Suppressor macrophage treated with lipopolysaccharide for 4 hours (primary cell): ENCODE measurements around the gene DNAJB8.

Source experiments
- DNase-seq: peaks from one replicate; pipeline ENCODE4 v3.0.0-alpha.2; 2020

Gene DNAJB8

GRCh38 chr3:128442949-128443348, 23.7 kb downstream of the DNAJB8 start:
- DNase-seq = no peak

GRCh38 chr3:128442070-128442469, 24.6 kb downstream of the DNAJB8 start:
- no peak for DNase-seq

- DNase-seq = no peak
Observed at GRCh38 chr3:128439226-128439625, 27.5 kb downstream of the DNAJB8 start.

GRCh38 chr3:128438488-128439072, 28.1 kb downstream of the DNAJB8 start:
- DNase-seq = no peak

- DNase-seq = no peak
Observed at GRCh38 chr3:128436214-128436613, 30.5 kb downstream of the DNAJB8 start.

GRCh38 chr3:128435561-128435960, 31.1 kb downstream of the DNAJB8 start:
- no peak for DNase-seq

GRCh38 chr3:128435058-128435457, 31.6 kb downstream of the DNAJB8 start:
- no peak for DNase-seq

- DNase-seq = no peak
Observed at GRCh38 chr3:128434524-128434923, 32.2 kb downstream of the DNAJB8 start.

- no peak for DNase-seq
Observed at GRCh38 chr3:128433837-128434165, 32.9 kb downstream of the DNAJB8 start.

GRCh38 chr3:128432971-128433836, 33.5 kb downstream of the DNAJB8 start:
- no peak for DNase-seq

GRCh38 chr3:128432301-128432970, 34.3 kb downstream of the DNAJB8 start:
- DNase-seq = no peak

- no peak for DNase-seq
Observed at GRCh38 chr3:128431803-128432300, 34.8 kb downstream of the DNAJB8 start.

GRCh38 chr3:128430731-128431130, 36.0 kb downstream of the DNAJB8 start:
- DNase-seq = no peak

GRCh38 chr3:128430301-128430700, 36.4 kb downstream of the DNAJB8 start:
- DNase-seq = no peak

- no peak for DNase-seq
Observed at GRCh38 chr3:128429751-128430150, 36.9 kb downstream of the DNAJB8 start.

GRCh38 chr3:128429275-128429674, 37.4 kb downstream of the DNAJB8 start:
- DNase-seq = no peak

- no peak for DNase-seq
Observed at GRCh38 chr3:128427872-128428822, 38.5 kb downstream of the DNAJB8 start.

- no peak for DNase-seq
Observed at GRCh38 chr3:128427175-128427857, 39.4 kb downstream of the DNAJB8 start.

GRCh38 chr3:128426128-128426921, 40.4 kb downstream of the DNAJB8 start:
- peak; percentile 67 for DNase-seq

GRCh38 chr3:128425846-128426127, 40.9 kb downstream of the DNAJB8 start:
- no peak for DNase-seq

- no peak for DNase-seq
Observed at GRCh38 chr3:128425142-128425845, 41.4 kb downstream of the DNAJB8 start.
